Hepatocyte (in vitro differentiated cells): ENCODE results near the gene CARD9.

Experiments used
- CTCF ChIP-seq: fragments of 200-600 bp; sonication (generic); IDR thresholded peaks from 2 replicates; pipeline ENCODE4 v1.5.1; 2016; ENCODE audit warnings: antibody characterized with exemption, mild to moderate bottlenecking; ENCODE audit not compliant: poor library complexity
- EZH2 ChIP-seq: fragments of 200-600 bp; sonication (generic); IDR thresholded peaks from 2 replicates; pipeline ENCODE4 v1.6.1; 2016; ENCODE audit warnings: antibody characterized with exemption, mild to moderate bottlenecking, borderline replicate concordance
- EZH2phosphoT487 ChIP-seq: fragments of 200-600 bp; sonication (generic); IDR thresholded peaks from one replicate; pipeline ENCODE4 v1.6.1; 2018; ENCODE audit warnings: antibody characterized with exemption, mild to moderate bottlenecking, low read depth, moderate library complexity; ENCODE audit not compliant: unreplicated experiment, severe bottlenecking

GRCh38 chr9:136419092-136419420, 45.6 kb upstream of the CARD9 start:
- TF ChIP-seq CTCF, result no peak
- TF ChIP-seq EZH2phosphoT487, result no peak
- no peak for TF ChIP-seq EZH2
